HepG2 (cell line): Measurements from ENCODE around the gene ACAN. TPM values are rescaled to one million over a fixed set of nuclear protein-coding genes. Genes with fewer than 3 reads are reported as not detected.

Experiments used
- ATAC-seq: fragments of 200-7000 bp; cut with Tn5 transposase; 3 replicates; pipeline ENCODE4 v1.9.1; 2020; ENCODE audit warnings: mild to moderate bottlenecking, moderate library complexity
- BruUV-seq: library from RNA; stranded (reverse); fragments of 400-500 nt; replicated peaks from 2 replicates; lab custom pipeline; 2021; lab: Mats Ljungman, UMichigan
- CTCF ChIA-PET: fragments of 300-600 bp; formaldehyde crosslinking; extraction: SDS; loops from one replicate; lab custom pipeline; 2021; ENCODE audit warnings: low total read pairs, inconsistent platforms, low intra/inter-chr PET ratio; lab: Yijun Ruan, JAX
- POLR2A ChIA-PET: fragments of 350-600 bp; sonication (Branson Sonifier 250); formaldehyde crosslinking; loops from one replicate; lab custom pipeline; 2020; ENCODE audit warnings: antibody characterized with exemption, inconsistent platforms; lab: Yijun Ruan, JAX
- DNase-seq: peaks from one replicate; pipeline ENCODE4 v3.0.0-alpha.2; 2015; ENCODE audit warnings: low spot score
- FAIRE-seq: peaks from 3 replicates; lab custom pipeline; 2011; peaks lifted over from hg19 to GRCh38; lab: Jason Lieb, UNC
- H2AFZ ChIP-seq: one replicate; pipeline ENCODE4 v1.6.1; 2011; ENCODE audit warnings: low read length, inconsistent platforms
- H3K27ac ChIP-seq: fragments of 300-600 bp; 3 replicates; pipeline ENCODE4 v1.8.0; 2011; ENCODE audit warnings: mixed run types, mild to moderate bottlenecking, mixed read lengths, low read length, inconsistent platforms; ENCODE audit not compliant: insufficient read depth; ENCODE audit errors: extremely low read length
- H3K27me3 ChIP-seq, 2 experiments: fragments of 200-600 bp in 1 of 2; 2 replicates in 1 of 2; 3 replicates in 1 of 2; pipeline versions ENCODE4 v1.6.0 to v1.8.0; 2011; ENCODE audit warnings: low read length in 2 of 2, mild to moderate bottlenecking in 2 of 2, moderate library complexity in 2 of 2, inconsistent platforms in 1 of 2; ENCODE audit not compliant: insufficient read depth in 2 of 2, control insufficient read depth in 1 of 2
- H3K36me3 ChIP-seq, 2 experiments: fragments of 200-600 bp in 1 of 2; replicated peaks in 1 of 2; 2 replicates in 1 of 2; 3 replicates in 1 of 2; pipeline versions ENCODE4 v1.5.1 to v1.8.0; 2011; ENCODE audit warnings: low read length in 2 of 2, inconsistent platforms in 1 of 2; ENCODE audit not compliant: insufficient read depth in 2 of 2, control insufficient read depth in 1 of 2
- H3K4me1 ChIP-seq: 2 replicates; pipeline ENCODE4 v1.5.1; 2012; ENCODE audit warnings: low read length, inconsistent platforms; ENCODE audit not compliant: insufficient read depth
- H3K4me2 ChIP-seq: 2 replicates; pipeline ENCODE4 v1.6.0; 2011; ENCODE audit warnings: low read depth, low read length, inconsistent platforms
- H3K4me3 ChIP-seq, 3 experiments: fragments of 200-600 bp in 1 of 3; sonication (generic), shearing (Covaris generic) in 1 of 3; replicated peaks in 1 of 3; 2 replicates each; pipeline ENCODE4 v1.5.1; 2011 to 2016; ENCODE audit warnings: low read length in 3 of 3, inconsistent platforms in 2 of 3, low read depth in 2 of 3, mild to moderate bottlenecking in 2 of 3, control low read depth in 1 of 3, mixed read lengths in 1 of 3; ENCODE audit not compliant: insufficient read depth in 1 of 3
- H3K79me2 ChIP-seq: one replicate; pipeline ENCODE4 v1.6.1; 2011; ENCODE audit warnings: low read length, inconsistent platforms; ENCODE audit not compliant: insufficient read depth
- H3K9ac ChIP-seq: 2 replicates; pipeline ENCODE4 v1.6.0; 2011; ENCODE audit warnings: mild to moderate bottlenecking, low read depth, low read length, inconsistent platforms; ENCODE audit not compliant: insufficient read depth
- H3K9me3 ChIP-seq: 2 replicates; pipeline ENCODE4 v1.5.1; 2012; ENCODE audit warnings: mild to moderate bottlenecking, low read length
- H4K20me1 ChIP-seq: 2 replicates; pipeline ENCODE4 v1.6.0; 2011; ENCODE audit warnings: inconsistent platforms, mild to moderate bottlenecking, low read length, moderate library complexity; ENCODE audit not compliant: insufficient read depth
- CBX1 ChIP-seq: IDR thresholded peaks from one replicate; pipeline ENCODE4 v1.6.1; 2016; ENCODE audit warnings: antibody characterized with exemption, low read depth
- FOSL2 ChIP-seq: sonication (generic); formaldehyde crosslinking; IDR thresholded peaks from 2 replicates; pipeline ENCODE4 v1.4.0; 2020; ENCODE audit warnings: missing genetic modification reagents
- HDAC6 ChIP-seq: fragments of 200-600 bp; sonication (generic); IDR thresholded peaks from 2 replicates; pipeline ENCODE4 v1.7.0; 2017; ENCODE audit warnings: mild to moderate bottlenecking, antibody characterized with exemption, low read length, low read depth
- HOXD1 ChIP-seq: sonication (generic); formaldehyde crosslinking; IDR thresholded peaks from 2 replicates; pipeline ENCODE4 v1.5.0; 2020; ENCODE audit warnings: missing genetic modification reagents
- MTA1 ChIP-seq: sonication (generic); formaldehyde crosslinking; IDR thresholded peaks from 2 replicates; pipeline ENCODE4 v1.4.0; 2020; ENCODE audit warnings: missing genetic modification reagents, mild to moderate bottlenecking, borderline replicate concordance
- RAD51 ChIP-seq: fragments of 450-650 bp; IDR thresholded peaks from 2 replicates; pipeline ENCODE4 v1.6.1; 2016; ENCODE audit warnings: borderline replicate concordance
- SUZ12 ChIP-seq: fragments of 150-350 bp; IDR thresholded peaks from 2 replicates; pipeline ENCODE4 v1.6.1; 2014; ENCODE audit warnings: low read depth, low read length
- ZNF20 ChIP-seq: sonication (generic); formaldehyde crosslinking; IDR thresholded peaks from 2 replicates; pipeline ENCODE4 v1.4.0; 2020; ENCODE audit warnings: mild to moderate bottlenecking, moderate library complexity, missing genetic modification reagents
- ZNF281 ChIP-seq: sonication (generic); formaldehyde crosslinking; IDR thresholded peaks from 2 replicates; pipeline ENCODE4 v1.4.0; 2020; ENCODE audit warnings: missing genetic modification reagents, borderline replicate concordance
- ZNF383 ChIP-seq: sonication (generic); formaldehyde crosslinking; IDR thresholded peaks from 2 replicates; pipeline ENCODE4 v1.4.0; 2020; ENCODE audit warnings: missing genetic modification reagents, mild to moderate bottlenecking, borderline replicate concordance
- ZNF563 ChIP-seq: sonication (generic); formaldehyde crosslinking; IDR thresholded peaks from 2 replicates; pipeline ENCODE4 v1.8.0; 2022; ENCODE audit warnings: mild to moderate bottlenecking, moderate library complexity, missing genetic modification reagents
- ZNF572 ChIP-seq: sonication (generic); formaldehyde crosslinking; IDR thresholded peaks from 2 replicates; pipeline ENCODE4 v1.5.1; 2020; ENCODE audit warnings: mild to moderate bottlenecking, missing genetic modification reagents
- ZNF678 ChIP-seq: sonication (generic); formaldehyde crosslinking; IDR thresholded peaks from 2 replicates; pipeline ENCODE4 v1.4.0; 2020; ENCODE audit warnings: mild to moderate bottlenecking, missing genetic modification reagents
- WGBS: methylation state at CpG from one replicate; pipeline ENCODE4 v1.1.6; 2017; ENCODE audit warnings: low lambda C conversion rate; 5-methylcytosine and 5-hydroxymethylcytosine counted together
- in situ Hi-C: cut with HindIII; loops from 2 replicates; pipeline ENCODE4 v1.10.0; 2017; ENCODE audit warnings: low pct_unique_long_range_greater_than_20kb; ENCODE audit not compliant: extremely low pct_ligation_motif_present
- intact Hi-C: fragments of 100-400 bp; cut with micrococcal nuclease; formaldehyde crosslinking; loops from one replicate; pipeline ENCODE4 v1.10.0; 2022; ENCODE audit not compliant: unreplicated experiment
- polyA plus RNA-seq, 8 experiments: library from polyadenylated mRNA; depleted of rRNA in 3 of 8; stranded (reverse) in 7 of 8; unstranded in 1 of 8; fragments of >200 nt; fragmentation: Illumina TruSeq in 4 of 8; extraction: Trizol in 4 of 8; gene quantifications; 2 replicates each; pipeline versions ENCODE4 v1.2.1 to v1.2.3, GENCODE V29; 2011 to 2016; ENCODE audit warnings: low read depth in 4 of 8, missing spikeins in 1 of 8, mixed read lengths in 1 of 8; ENCODE audit not compliant: insufficient read depth in 1 of 8
- total RNA-seq, 5 experiments: library from RNA; depleted of rRNA; stranded (reverse); fragments of >200 nt; fragmentation: Illumina TruSeq; extraction: Trizol; gene quantifications; 2 replicates each; pipeline ENCODE4 v1.2.3, GENCODE V29; 2016; ENCODE audit warnings: low read depth in 1 of 5
- TF ChIP-seq, protein P1 (sequence below): sonication (generic); formaldehyde crosslinking; IDR thresholded peaks from 2 replicates; pipeline ENCODE4 v1.8.1; 2023; ENCODE audit warnings: mild to moderate bottlenecking, missing genetic modification reagents, borderline replicate concordance
- TF ChIP-seq, protein P2 (sequence below): sonication (generic); formaldehyde crosslinking; IDR thresholded peaks from 2 replicates; pipeline ENCODE4 v1.4.0; 2020; ENCODE audit warnings: missing genetic modification reagents, mild to moderate bottlenecking, borderline replicate concordance

Gene ACAN
- total and polyA plus RNA-seq, 2 of the 13 experiments (the other 11 are each of a cell fraction or from before 2014, with no cell fraction given) = not detected

GRCh38 chr15:88907111-88907510 is 103.9 kb downstream of the ACAN start:
- FAIRE-seq (no peak), ATAC-seq (no peak), DNase-seq (no peak)
- ChIA-PET POLR2A (no interaction called here), CTCF (no interaction called here)
- Histone ChIP-seq H2AFZ (no peak overlapping the region), H3K36me3 (no peaks in the 10 kb centered on the region), H4K20me1 (0 out of 2 replicates have a peak, but pooled peaks cover 3% of the 10 kb centered on the region), H3K9ac (no peak overlapping the region), H3K27ac (no peak overlapping the region), H3K4me2 (no peak overlapping the region), H3K9me3 (no peaks in the 10 kb centered on the region), H3K4me3 (no peak overlapping the region), H3K27me3 (no peaks in the 10 kb centered on the region), H3K79me2 (no peaks in the 10 kb centered on the region), H3K4me1 (peaks cover 17% of the 10 kb centered on the region)
- in situ Hi-C loops (loop anchor here (10.0 kb wide), 1 partner anchor 268 kb away; no protein-coding TSS in a partner anchor), intact Hi-C loops (no loop called here)
- WGBS = 77% methylated on average over 14 of the region's 14 CpGs
- no TSS peak for BruUV-seq
- TF ChIP-seq ZNF563 (CRISPR knock-in tag) (no peak), ZNF678 (no peak), CBX1 (no peak), RAD51 (no peak), HDAC6 (no peak), FOSL2 (CRISPR knock-in tag) (no peak), MTA1 (no peak), ZNF383 (no peak), SUZ12 (no peak), ZNF20 (CRISPR knock-in tag) (no peak), HOXD1 (CRISPR knock-in tag) (no peak), ZNF281 (CRISPR knock-in tag) (no peak), ZNF572 (CRISPR knock-in tag) (no peak)
- TF ChIP-seq, protein P1, sequence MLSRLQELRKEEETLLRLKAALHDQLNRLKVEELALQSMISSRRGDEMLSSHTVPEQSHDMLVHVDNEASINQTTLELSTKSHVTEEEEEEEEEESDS = no peak
- TF ChIP-seq, protein P2, sequence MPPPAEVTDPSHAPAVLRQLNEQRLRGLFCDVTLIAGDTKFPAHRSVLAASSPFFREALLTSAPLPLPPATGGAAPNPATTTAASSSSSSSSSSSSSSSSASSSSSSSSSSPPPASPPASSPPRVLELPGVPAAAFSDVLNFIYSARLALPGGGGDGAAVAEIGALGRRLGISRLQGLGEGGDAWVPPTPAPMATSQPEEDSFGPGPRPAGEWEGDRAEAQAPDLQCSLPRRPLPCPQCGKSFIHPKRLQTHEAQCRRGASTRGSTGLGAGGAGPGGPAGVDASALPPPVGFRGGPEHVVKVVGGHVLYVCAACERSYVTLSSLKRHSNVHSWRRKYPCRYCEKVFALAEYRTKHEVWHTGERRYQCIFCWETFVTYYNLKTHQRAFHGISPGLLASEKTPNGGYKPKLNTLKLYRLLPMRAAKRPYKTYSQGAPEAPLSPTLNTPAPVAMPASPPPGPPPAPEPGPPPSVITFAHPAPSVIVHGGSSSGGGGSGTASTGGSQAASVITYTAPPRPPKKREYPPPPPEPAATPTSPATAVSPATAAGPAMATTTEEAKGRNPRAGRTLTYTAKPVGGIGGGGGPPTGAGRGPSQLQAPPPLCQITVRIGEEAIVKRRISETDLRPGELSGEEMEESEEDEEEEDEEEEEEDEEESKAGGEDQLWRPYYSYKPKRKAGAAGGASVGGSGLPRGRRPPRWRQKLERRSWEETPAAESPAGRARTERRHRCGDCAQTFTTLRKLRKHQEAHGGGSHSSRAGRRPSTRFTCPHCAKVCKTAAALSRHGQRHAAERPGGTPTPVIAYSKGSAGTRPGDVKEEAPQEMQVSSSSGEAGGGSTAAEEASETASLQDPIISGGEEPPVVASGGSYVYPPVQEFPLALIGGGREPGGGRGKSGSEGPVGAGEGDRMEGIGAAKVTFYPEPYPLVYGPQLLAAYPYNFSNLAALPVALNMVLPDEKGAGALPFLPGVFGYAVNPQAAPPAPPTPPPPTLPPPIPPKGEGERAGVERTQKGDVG (CRISPR knock-in tag) = no peak
